Lower leg skin (tissue), 3 donors: ENCODE measurements around the gene WFIKKN1.

Source experiments
- CTCF ChIP-seq, 3 donors: fragments of 450-650 bp; IDR thresholded peaks; one replicate each; pipeline ENCODE4 v1.5.1; 2016; ENCODE audit warnings: antibody characterized with exemption in 3 of 3, mild to moderate bottlenecking in 3 of 3, moderate library complexity in 2 of 3
- POLR2A ChIP-seq, 2 donors: fragments of 450-650 bp; IDR thresholded peaks; one replicate each; pipeline ENCODE4 v1.6.1; 2016 to 2017; ENCODE audit warnings: antibody characterized with exemption in 2 of 2, mild to moderate bottlenecking in 1 of 2, moderate library complexity in 1 of 2

GRCh38 chr16:678858-679813, 48.4 kb downstream of the WFIKKN1 start:
- TF ChIP-seq POLR2A (IDR thresholded peaks at IDR 0.05) (no peak), CTCF (IDR thresholded peaks at IDR 0.05) (no peak)
